PC-3 (cell line): ENCODE data around the gene IL10. TPM values are rescaled to one million over a fixed set of nuclear protein-coding genes. Genes with fewer than 3 reads are reported as not detected.
"Not testable (repeated sequence)": the region's sequence is repeated elsewhere in the genome, so short reads cannot be mapped to it uniquely, and the experiment has no call there.

Source experiments
- ATAC-seq: fragments of 200-7000 bp; cut with Tn5 transposase; 2 replicates; pipeline ENCODE4 v1.9.1; 2020; ENCODE audit warnings: mild to moderate bottlenecking, moderate library complexity
- BruUV-seq: library from RNA; stranded (reverse); fragments of 400-500 nt; replicated peaks from 2 replicates; lab custom pipeline; 2021; lab: Mats Ljungman, UMichigan
- CTCF ChIA-PET: fragments of 300-600 bp; sonication (Branson Sonifier 250); formaldehyde crosslinking; loops from one replicate; lab custom pipeline; 2022; ENCODE audit warnings: antibody characterized with exemption; lab: Charles Lee
- POLR2A ChIA-PET: fragments of 300-600 bp; sonication (Branson Sonifier 250); formaldehyde crosslinking; loops from one replicate; lab custom pipeline; 2022; ENCODE audit warnings: antibody characterized with exemption; ENCODE audit not compliant: unreplicated experiment; lab: Charles Lee
- DNase-seq: peaks from one replicate; pipeline ENCODE4 v3.0.0-alpha.2; 2015
- H2AFZ ChIP-seq: fragments of 300-600 bp; sonication (generic); 2 replicates; pipeline ENCODE4 v1.6.0; 2016; ENCODE audit warnings: antibody characterized with exemption, low read length
- H3F3A ChIP-seq: fragments of 300-600 bp; sonication (generic); one replicate; pipeline ENCODE4 v1.6.0; 2017; ENCODE audit warnings: antibody characterized with exemption, low read length, control low read depth, mild to moderate bottlenecking; ENCODE audit not compliant: unreplicated experiment
- H3K27ac ChIP-seq: fragments of 300-600 bp; sonication (generic); 2 replicates; pipeline ENCODE4 v1.5.1; 2016; ENCODE audit warnings: mild to moderate bottlenecking, low read length
- H3K27me3 ChIP-seq: fragments of 300-600 bp; sonication (generic); 2 replicates; pipeline ENCODE4 v1.6.1; 2016; ENCODE audit warnings: low read length, mixed read lengths
- H3K36me3 ChIP-seq: fragments of 300-600 bp; sonication (generic); 2 replicates; pipeline ENCODE4 v1.6.1; 2016; ENCODE audit warnings: low read depth, mixed run types, low read length, mixed read lengths
- H3K4me1 ChIP-seq: fragments of 300-600 bp; sonication (generic); 2 replicates; pipeline ENCODE4 v1.5.1; 2016; ENCODE audit warnings: low read length; ENCODE audit not compliant: insufficient read depth
- H3K4me2 ChIP-seq: fragments of 300-600 bp; sonication (generic); 2 replicates; pipeline ENCODE4 v1.6.0; 2016; ENCODE audit warnings: low read length
- H3K4me3 ChIP-seq: fragments of 300-600 bp; sonication (generic); 2 replicates; pipeline ENCODE4 v1.5.1; 2016; ENCODE audit warnings: mild to moderate bottlenecking, low read length, mixed read lengths
- H3K79me2 ChIP-seq: fragments of 300-600 bp; sonication (generic); 2 replicates; pipeline ENCODE4 v1.6.1; 2017; ENCODE audit warnings: low read length, mixed read lengths
- H3K9ac ChIP-seq: fragments of 300-600 bp; sonication (generic); 2 replicates; pipeline ENCODE4 v1.6.0; 2016; ENCODE audit warnings: mild to moderate bottlenecking, low read length
- H3K9me2 ChIP-seq: fragments of 300-600 bp; sonication (generic); replicated peaks from 2 replicates; pipeline ENCODE4 v1.6.1; 2016; ENCODE audit warnings: mixed run types, low read length, mixed read lengths
- H3K9me3 ChIP-seq: fragments of 300-600 bp; sonication (generic); 2 replicates; pipeline ENCODE4 v1.6.1; 2016; ENCODE audit warnings: low read length, mixed read lengths
- H4K20me1 ChIP-seq: fragments of 300-600 bp; sonication (generic); 2 replicates; pipeline ENCODE4 v1.6.1; 2016; ENCODE audit warnings: low read length, mixed read lengths
- EZH2 ChIP-seq: fragments of 300-600 bp; sonication (generic); IDR thresholded peaks from one replicate; pipeline ENCODE4 v1.6.1; 2017; ENCODE audit warnings: antibody characterized with exemption, mild to moderate bottlenecking, low read length; ENCODE audit not compliant: unreplicated experiment
- EZH2phosphoT487 ChIP-seq: fragments of 300-600 bp; sonication (generic); IDR thresholded peaks from 2 replicates; pipeline ENCODE4 v1.6.1; 2018; ENCODE audit warnings: mild to moderate bottlenecking, antibody characterized with exemption, low read length, borderline replicate concordance
- intact Hi-C: fragments of 100-400 bp; cut with micrococcal nuclease; formaldehyde crosslinking; loops from 2 replicates; pipeline ENCODE4 v1.9.0; 2023
- total RNA-seq: library from RNA; depleted of rRNA; stranded (reverse); fragments of >200 nt; gene quantifications from 2 replicates; pipeline ENCODE4 v1.2.3, GENCODE V29; 2014
- TF ChIP-seq, protein P1 (sequence below): fragments of 300-600 bp; sonication (generic); conservative IDR thresholded peaks from 2 replicates; pipeline ENCODE4 v1.5.1; 2017; ENCODE audit warnings: antibody characterized with exemption, low read depth, mild to moderate bottlenecking, low read length

The IL10 gene
- total RNA-seq, 1 experiment from 2014 or later, result not detected

DNA sequence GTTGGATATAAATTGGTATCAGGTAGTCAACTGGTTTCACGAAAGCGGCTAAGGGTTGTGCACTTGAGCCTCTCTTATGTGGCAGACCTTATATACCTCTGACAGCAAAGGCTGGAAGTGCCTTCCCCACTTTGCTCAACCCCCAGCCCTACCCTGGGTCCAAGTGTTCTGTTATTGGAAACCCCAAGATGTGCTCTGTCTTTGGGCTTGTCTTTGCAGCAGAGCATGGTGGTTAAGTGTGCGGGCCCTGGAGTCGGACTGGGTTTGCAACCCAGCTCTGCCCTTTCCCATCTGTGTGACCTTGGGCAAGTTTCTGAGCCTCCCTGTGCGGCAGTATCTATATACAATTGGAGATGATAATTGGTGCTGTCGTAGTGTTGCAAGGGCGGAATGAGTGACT is 11.2 kb upstream of the IL10 start:
- Histone ChIP-seq H3K4me2 (no peak overlapping the region), H3K9me3 (no peaks in the 10 kb centered on the region), H3K27ac (no peak overlapping the region), H3F3A (no peaks in the 10 kb centered on the region), H3K79me2 (no peaks in the 10 kb centered on the region), H3K4me3 (no peak overlapping the region), H3K9ac (no peak overlapping the region), H4K20me1 (no peaks in the 10 kb centered on the region), H2AFZ (no peak overlapping the region), H3K27me3 (peaks cover 49% of the 10 kb centered on the region), H3K36me3 (no peaks in the 10 kb centered on the region), H3K9me2 (no peaks in the 10 kb centered on the region), H3K4me1 (0 out of 2 replicates have a peak, but pooled peaks cover 4% of the 10 kb centered on the region)
- DNase-seq (no peak), ATAC-seq (no peak)
- intact Hi-C loops, result no loop called here
- no peak for TF ChIP-seq EZH2
- TF ChIP-seq, protein P1, sequence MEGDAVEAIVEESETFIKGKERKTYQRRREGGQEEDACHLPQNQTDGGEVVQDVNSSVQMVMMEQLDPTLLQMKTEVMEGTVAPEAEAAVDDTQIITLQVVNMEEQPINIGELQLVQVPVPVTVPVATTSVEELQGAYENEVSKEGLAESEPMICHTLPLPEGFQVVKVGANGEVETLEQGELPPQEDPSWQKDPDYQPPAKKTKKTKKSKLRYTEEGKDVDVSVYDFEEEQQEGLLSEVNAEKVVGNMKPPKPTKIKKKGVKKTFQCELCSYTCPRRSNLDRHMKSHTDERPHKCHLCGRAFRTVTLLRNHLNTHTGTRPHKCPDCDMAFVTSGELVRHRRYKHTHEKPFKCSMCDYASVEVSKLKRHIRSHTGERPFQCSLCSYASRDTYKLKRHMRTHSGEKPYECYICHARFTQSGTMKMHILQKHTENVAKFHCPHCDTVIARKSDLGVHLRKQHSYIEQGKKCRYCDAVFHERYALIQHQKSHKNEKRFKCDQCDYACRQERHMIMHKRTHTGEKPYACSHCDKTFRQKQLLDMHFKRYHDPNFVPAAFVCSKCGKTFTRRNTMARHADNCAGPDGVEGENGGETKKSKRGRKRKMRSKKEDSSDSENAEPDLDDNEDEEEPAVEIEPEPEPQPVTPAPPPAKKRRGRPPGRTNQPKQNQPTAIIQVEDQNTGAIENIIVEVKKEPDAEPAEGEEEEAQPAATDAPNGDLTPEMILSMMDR, result no peak
- TF ChIP-seq EZH2phosphoT487, result no peak
- POLR2A ChIA-PET, result no interaction called here
- CTCF ChIA-PET, result no interaction called here
- BruUV-seq, result no TSS peak

DNA sequence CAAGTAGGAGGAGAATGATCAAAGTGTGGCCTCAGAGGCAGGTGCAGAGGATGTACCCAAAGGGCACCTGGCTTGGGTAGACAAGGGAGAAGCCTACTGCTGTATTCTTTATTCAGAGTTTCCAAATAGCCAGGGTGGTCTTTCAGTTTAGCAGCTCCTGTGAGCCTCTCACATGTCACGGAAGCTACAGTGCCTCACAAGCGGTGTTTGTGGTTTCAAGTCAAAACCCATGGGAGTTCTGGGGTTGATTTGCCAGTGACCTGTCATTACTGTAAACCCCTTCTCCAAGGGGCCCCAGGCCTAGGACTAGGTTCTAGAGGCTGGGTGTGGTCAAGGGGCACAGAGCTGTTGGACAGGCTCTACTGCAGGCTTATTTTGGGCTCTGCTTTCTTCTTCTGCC is 10.2 kb upstream of the IL10 start:
- ChIA-PET CTCF (no interaction called here), POLR2A (no interaction called here)
- Histone ChIP-seq H2AFZ (no peak overlapping the region), H3K9me2 (no peaks in the 10 kb centered on the region), H4K20me1 (no peaks in the 10 kb centered on the region), H3K9me3 (no peaks in the 10 kb centered on the region), H3K4me3 (no peak overlapping the region), H3K9ac (no peak overlapping the region), H3K36me3 (no peaks in the 10 kb centered on the region), H3K4me2 (no peak overlapping the region), H3K79me2 (no peaks in the 10 kb centered on the region), H3K27ac (no peak overlapping the region), H3K4me1 (0 out of 2 replicates have a peak, but pooled peaks cover 4% of the 10 kb centered on the region), H3K27me3 (peaks cover 38% of the 10 kb centered on the region), H3F3A (no peaks in the 10 kb centered on the region)
- intact Hi-C loops, result no loop called here
- ATAC-seq (no peak), DNase-seq (no peak)
- TF ChIP-seq EZH2 (no peak), EZH2phosphoT487 (no peak)
- TF ChIP-seq, protein P1, result no peak
- BruUV-seq, result no TSS peak

DNA sequence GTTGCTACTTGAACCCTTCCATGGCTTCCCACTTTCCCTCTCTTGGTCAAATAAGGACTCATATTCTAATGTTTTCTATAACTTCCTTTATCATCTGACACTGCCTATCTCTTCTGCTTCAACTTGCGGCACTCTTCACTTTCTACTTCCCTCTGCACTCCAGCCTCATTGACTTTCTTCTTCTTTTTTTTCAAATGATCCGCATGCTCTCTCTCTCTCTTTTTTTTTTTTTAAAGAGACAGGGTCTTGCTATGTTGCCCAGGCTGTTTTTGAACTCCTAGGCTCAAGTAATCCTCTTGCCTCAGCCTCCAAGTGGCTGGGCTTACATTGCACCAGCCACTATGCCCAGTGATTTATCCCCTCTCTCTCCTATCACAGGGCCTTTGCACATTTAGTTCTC is 7.3 kb upstream of the IL10 start:
- Histone ChIP-seq H3K27ac (no peak overlapping the region), H3K9me2 (no peaks in the 10 kb centered on the region), H3F3A (no peaks in the 10 kb centered on the region), H3K36me3 (no peaks in the 10 kb centered on the region), H3K27me3 (peaks cover 28% of the 10 kb centered on the region), H3K79me2 (no peaks in the 10 kb centered on the region), H3K9me3 (no peaks in the 10 kb centered on the region), H2AFZ (no peak overlapping the region), H3K4me3 (no peak overlapping the region), H4K20me1 (no peaks in the 10 kb centered on the region), H3K9ac (no peak overlapping the region), H3K4me2 (no peak overlapping the region), H3K4me1 (0 out of 2 replicates have a peak, but pooled peaks cover 4% of the 10 kb centered on the region)
- CTCF ChIA-PET, result no interaction called here
- ATAC-seq, result no peak
- DNase-seq, result no peak
- TF ChIP-seq, protein P1, result no peak
- no peak for TF ChIP-seq EZH2
- TF ChIP-seq EZH2phosphoT487, result no peak
- no TSS peak for BruUV-seq
- POLR2A ChIA-PET, result no interaction called here
- intact Hi-C loops, result no loop called here

DNA sequence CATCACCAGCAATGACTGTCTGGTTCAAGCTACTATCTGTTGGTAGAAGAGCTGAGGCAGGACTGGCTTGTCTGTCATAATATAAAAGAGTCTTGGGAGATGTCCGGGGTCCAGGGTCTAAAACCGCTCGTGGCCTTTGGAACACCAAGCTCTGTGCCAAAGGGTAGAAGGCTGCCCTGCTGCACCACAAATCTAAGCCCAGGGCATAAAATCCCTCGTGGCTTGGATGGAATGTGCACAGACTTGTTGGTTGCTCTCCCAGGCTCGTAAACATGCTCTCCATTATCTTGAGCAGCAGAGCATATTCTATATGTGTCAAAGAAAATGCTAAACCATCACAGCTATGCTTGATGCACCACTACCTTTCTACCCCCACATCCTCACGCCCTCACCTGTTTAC is 6.6 kb upstream of the IL10 start:
- H3K9ac ChIP-seq, BruUV-seq, H3F3A ChIP-seq, H3K4me3 ChIP-seq, intact Hi-C loops, H3K36me3 ChIP-seq, POLR2A ChIA-PET, H2AFZ ChIP-seq, H3K4me1 ChIP-seq, CTCF ChIA-PET, H3K79me2 ChIP-seq, ATAC-seq, H3K4me2 ChIP-seq, H4K20me1 ChIP-seq, H3K9me2 ChIP-seq, H3K27ac ChIP-seq, H3K9me3 ChIP-seq: not testable (repeated sequence)
- peak; percentile 55 for DNase-seq
- H3K27me3 ChIP-seq, result peaks cover 35% of the 10 kb centered on the region
